Thyroid gland (tissue), 4 donors: ENCODE measurements around the gene NUDT3. TPM values are rescaled to one million over a fixed set of nuclear protein-coding genes. Genes with fewer than 3 reads are reported as not detected.

ENCODE experiments used
- DNase-seq, 2 donors: peaks; one replicate each; pipeline ENCODE4 v3.0.0-alpha.2; 2019
- H3K27ac ChIP-seq, 3 donors: fragments of 200-600 bp; sonication (generic); 1 replicate in 2 of 3; 2 replicates in 1 of 3; pipeline ENCODE4 v1.5.1; 2016 to 2019; ENCODE audit warnings: mild to moderate bottlenecking in 1 of 3, moderate library complexity in 1 of 3
- H3K27me3 ChIP-seq: fragments of 200-600 bp; sonication (generic); one replicate; pipeline ENCODE4 v1.5.1; 2019
- H3K36me3 ChIP-seq, 2 donors: fragments of 200-600 bp; sonication (generic); one replicate each; pipeline ENCODE4 v1.5.1; 2016 to 2019
- H3K4me1 ChIP-seq, 2 donors: fragments of 200-600 bp; sonication (generic); one replicate each; pipeline ENCODE4 v1.5.1; 2017 to 2019
- H3K4me3 ChIP-seq, 3 donors: fragments of 200-600 bp; sonication (generic); replicated peaks in 1 of 3; 1 replicate in 2 of 3; 2 replicates in 1 of 3; pipeline ENCODE4 v1.5.1; 2016; ENCODE audit warnings: mild to moderate bottlenecking in 1 of 3
- H3K9me3 ChIP-seq: fragments of 200-600 bp; sonication (generic); one replicate; pipeline ENCODE4 v1.5.1; 2017
- CTCF ChIP-seq, 6 experiments: fragments of 200-600 bp in 3 of 6; fragments of 450-650 bp in 3 of 6; sonication (generic) in 3 of 6; IDR thresholded peaks; one replicate each; pipeline ENCODE4 v1.5.1; 2016 to 2019; ENCODE audit warnings: antibody characterized with exemption in 6 of 6, mild to moderate bottlenecking in 2 of 6, inconsistent platforms in 1 of 6, moderate library complexity in 1 of 6
- POLR2A ChIP-seq, 2 donors: fragments of 450-650 bp; IDR thresholded peaks; one replicate each; pipeline ENCODE4 v1.6.1; 2017; ENCODE audit warnings: antibody characterized with exemption in 2 of 2, mild to moderate bottlenecking in 2 of 2, moderate library complexity in 1 of 2
- WGBS, 2 donors: methylation state at CpG; one replicate each; pipeline ENCODE4 v1.1.5; 2017; 5-methylcytosine and 5-hydroxymethylcytosine counted together
- intact Hi-C: fragments of 100-400 bp; cut with DNase I; formaldehyde crosslinking; loops from one replicate; pipeline ENCODE4 v1.15.1; 2023
- total RNA-seq, 4 donors: library from RNA; depleted of rRNA; stranded (reverse); fragments of >200 nt; gene quantifications; one replicate each; pipeline ENCODE4 v1.2.3, GENCODE V29; 2016

Gene NUDT3
- total RNA-seq, 4 donors from 2014 or later, result 68.1 to 98.9 (median 75.5) TPM

- TF ChIP-seq POLR2A (IDR thresholded peaks at IDR 0.05), result no peak
- peak in 3 of 6 experiments; percentile 18 to 37 (median 25) for TF ChIP-seq CTCF (IDR thresholded peaks at IDR 0.05)
- 7 to 10% methylated on average over 24 to 48 of the region's 64 CpGs for WGBS, 2 donors
- DNase-seq, result peak; percentile 41 to 43
- Histone ChIP-seq H3K4me3 (peak overlapping the region in 2 of 3 donors; percentile 53 to 59), H3K4me1 (peaks cover 14 to 28% of the 10 kb centered on the region in 2 donors), H3K27ac (peak overlapping the region in 1 of 3 donors; percentile 10), H3K36me3 (no peaks in the 10 kb centered on the region), H3K9me3 (no peaks in the 10 kb centered on the region), H3K27me3 (no peaks in the 10 kb centered on the region)
- intact Hi-C loops, result no loop called here
These were observed 154.5 kb downstream of the NUDT3 start for GRCh38 chr6:34237722-34238584.

DNA sequence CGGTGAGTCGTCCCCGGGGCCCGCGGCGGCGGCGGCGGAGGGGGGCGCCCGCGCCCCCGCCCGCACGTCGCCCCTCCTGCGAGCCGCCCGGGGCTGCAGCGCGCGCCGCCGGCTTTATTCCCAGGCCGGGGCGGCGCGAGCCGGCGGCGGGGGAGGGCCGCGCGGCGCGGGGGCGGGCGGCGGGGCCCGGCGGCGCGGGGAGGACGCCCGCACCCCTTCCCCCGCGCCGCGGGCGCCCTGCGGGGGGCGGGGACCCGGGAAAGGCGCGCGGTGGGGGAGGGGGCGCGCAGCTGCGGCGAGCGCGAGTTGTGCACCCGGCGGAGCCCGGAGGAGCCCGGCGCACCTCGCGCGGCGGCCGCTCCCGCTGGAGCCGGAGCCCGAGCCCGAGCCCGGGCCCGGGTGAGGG, 155.2 kb downstream of the NUDT3 start:
- WGBS, 2 donors, result 0% methylated on average over 1 of the region's 78 CpGs; no CpG with 5 or more reads in 1 of the 2 donors
- peaks cover 14 to 28% of the 10 kb centered on the region in 2 donors for H3K4me1 ChIP-seq
- intact Hi-C loops, result no loop called here
- peak overlapping the region in 2 of 3 donors; percentile 53 to 59 for H3K4me3 ChIP-seq
- peak overlapping the region in 1 of 3 donors; percentile 97 for H3K27ac ChIP-seq
- no peaks in the 10 kb centered on the region for H3K9me3 ChIP-seq
- no peak for TF ChIP-seq POLR2A (IDR thresholded peaks at IDR 0.05)
- no peak for TF ChIP-seq CTCF (IDR thresholded peaks at IDR 0.05)
- DNase-seq, result peak; percentile 30 to 47
- no peaks in the 10 kb centered on the region for H3K27me3 ChIP-seq
- H3K36me3 ChIP-seq, result no peaks in the 10 kb centered on the region

DNA sequence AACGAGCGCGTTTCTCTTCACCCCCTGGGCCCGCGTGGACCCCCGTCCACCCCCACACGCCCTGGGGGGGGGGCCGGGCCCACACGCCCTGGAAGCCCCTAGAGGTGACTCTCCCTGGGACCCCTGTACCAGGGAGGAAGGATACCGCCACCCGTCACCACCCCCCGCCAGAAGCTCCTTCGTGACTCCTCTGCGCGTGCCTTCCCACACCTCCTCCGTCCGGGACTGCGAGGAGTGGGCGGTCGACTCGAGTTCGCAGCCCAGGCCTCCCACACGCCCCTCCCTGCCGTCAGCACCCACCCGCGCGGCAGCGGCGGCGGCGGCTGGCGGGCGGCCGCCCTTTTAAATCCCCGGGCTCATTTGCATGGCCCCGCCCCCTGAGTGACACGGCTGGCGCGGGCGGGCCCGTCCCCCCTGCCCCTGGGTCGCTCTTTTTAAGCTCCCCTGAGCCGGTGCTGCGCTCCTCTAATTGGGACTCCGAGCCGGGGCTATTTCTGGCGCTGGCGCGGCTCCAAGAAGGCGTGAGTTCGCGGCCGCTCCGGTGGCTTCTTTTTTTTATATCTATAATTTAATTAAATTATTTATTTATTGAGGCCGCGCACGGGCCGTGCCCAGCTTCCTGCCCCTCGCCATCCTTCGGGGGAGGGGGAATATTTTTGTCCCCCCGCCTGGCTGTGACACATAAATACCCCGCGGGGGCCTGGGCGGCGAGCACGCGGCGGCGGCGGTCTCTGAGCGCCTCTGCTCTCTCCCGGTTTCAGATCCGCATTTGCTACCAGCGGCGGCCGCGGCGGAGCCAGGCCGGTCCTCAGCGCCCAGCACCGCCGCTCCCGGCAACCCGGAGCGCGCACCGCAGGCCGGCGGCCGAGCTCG, 155.8 kb downstream of the NUDT3 start, which contains the start of gene HMGA1:
Gene HMGA1, plus strand, starts transcription at position 431 of the 873 bp plus-strand sequence. CDS start 3,908 bp downstream, outside the sequence.
- peak within 1 kb of the TSS; percentile 91 to 98 (median 97) for H3K27ac ChIP-seq
- peak; percentile 92 to 93 for DNase-seq
- H3K9me3 ChIP-seq, result no peaks in the 10 kb centered on the region
- TF ChIP-seq CTCF (IDR thresholded peaks at IDR 0.05) (no peak), POLR2A (IDR thresholded peaks at IDR 0.05) (peak; percentile 79 to 98)
- no peaks in the 10 kb centered on the region for H3K27me3 ChIP-seq
- 1 to 2% methylated on average over 27 to 55 of the region's 91 CpGs for WGBS, 2 donors
- intact Hi-C loops, result no loop called here
- peaks cover 14 to 28% of the 10 kb centered on the region in 2 donors for H3K4me1 ChIP-seq
- no peaks in the 10 kb centered on the region for H3K36me3 ChIP-seq
- H3K4me3 ChIP-seq, result peak within 1 kb of the TSS in 2 of 3 donors; percentile 59 to 68

- TF ChIP-seq CTCF (IDR thresholded peaks at IDR 0.05) (no peak), POLR2A (IDR thresholded peaks at IDR 0.05) (no peak)
These were observed 156.4 kb downstream of the NUDT3 start for GRCh38 chr6:34236131-34236442.

More at GRCh38 chr6:34236131-34236442, 156.4 kb downstream of the NUDT3 start:
- WGBS, 2 donors, result 33 to 34% methylated on average over 13 of the region's 13 CpGs
- H3K27ac ChIP-seq, result peak overlapping the region; percentile 91 to 98 (median 97)
- H3K4me3 ChIP-seq, result peak overlapping the region in 1 of 3 donors; percentile 51
- intact Hi-C loops, result no loop called here
- peaks cover 14 to 28% of the 10 kb centered on the region in 2 donors for H3K4me1 ChIP-seq
- peak; percentile 50 to 51 for DNase-seq
- H3K27me3 ChIP-seq, result no peaks in the 10 kb centered on the region
- no peaks in the 10 kb centered on the region for H3K9me3 ChIP-seq
- H3K36me3 ChIP-seq, result no peaks in the 10 kb centered on the region
